ENCODE results near the gene ENC1. TPM values are rescaled to one million over a fixed set of nuclear protein-coding genes. Genes with fewer than 3 reads are reported as not detected.

Gene ENC1
- total RNA-seq, 1 donor from 2014 or later = 3.8 TPM

GRCh38 chr5:74669821-74670220 lies 29.3 kb upstream of the ENC1 start:
- DNase-seq = no peak
- intact Hi-C loops (cut with micrococcal nuclease) = no loop called here
- H3K9me3 ChIP-seq (replicated peaks) = no peaks in the 10 kb centered on the region

GRCh38 chr5:74667396-74667795 lies 26.9 kb upstream of the ENC1 start:
- Histone ChIP-seq H3K27ac (replicated peaks) (no peak overlapping the region), H3K4me3 (no peak overlapping the region), H3K9me3 (replicated peaks) (no peaks in the 10 kb centered on the region), H3K27me3 (ENCODE audit: low read depth) (no peaks in the 10 kb centered on the region), H3K36me3 (no peaks in the 10 kb centered on the region), H3K4me1 (peaks cover 13% of the 10 kb centered on the region)
- intact Hi-C loops (cut with micrococcal nuclease) = no loop called here
- no peak for DNase-seq
- no peak for TF ChIP-seq CTCF (IDR thresholded peaks at IDR 0.05; ENCODE audit: borderline replicate concordance)

More at GRCh38 chr5:74669821-74670220, 29.3 kb upstream of the ENC1 start:
- Histone ChIP-seq H3K36me3 (no peaks in the 10 kb centered on the region), H3K4me1 (peaks cover 23% of the 10 kb centered on the region), H3K27ac (replicated peaks) (no peak overlapping the region), H3K4me3 (no peak overlapping the region), H3K27me3 (ENCODE audit: low read depth) (no peaks in the 10 kb centered on the region)
- no peak for TF ChIP-seq CTCF (IDR thresholded peaks at IDR 0.05; ENCODE audit: borderline replicate concordance)

- H3K9me3 ChIP-seq (replicated peaks) = no peaks in the 10 kb centered on the region
- H3K27ac ChIP-seq (replicated peaks) = no peak overlapping the region
- no peaks in the 10 kb centered on the region for H3K36me3 ChIP-seq
- no peak overlapping the region for H3K4me3 ChIP-seq
- H3K27me3 ChIP-seq (ENCODE audit: low read depth) = no peaks in the 10 kb centered on the region
- TF ChIP-seq CTCF (IDR thresholded peaks at IDR 0.05; ENCODE audit: borderline replicate concordance) = no peak
- DNase-seq = no peak
- peaks cover 6% of the 10 kb centered on the region for H3K4me1 ChIP-seq
- intact Hi-C loops (cut with micrococcal nuclease) = no loop called here
These were observed 25.3 kb upstream of the ENC1 start for GRCh38 chr5:74665816-74666215.

- no peaks in the 10 kb centered on the region for H3K27me3 ChIP-seq (ENCODE audit: low read depth)
- no peaks in the 10 kb centered on the region for H3K9me3 ChIP-seq (replicated peaks)
- no peak overlapping the region for H3K27ac ChIP-seq (replicated peaks)
- H3K4me1 ChIP-seq = peaks cover 6% of the 10 kb centered on the region
- H3K36me3 ChIP-seq = no peaks in the 10 kb centered on the region
- no peak for DNase-seq
- no peak overlapping the region for H3K4me3 ChIP-seq
- TF ChIP-seq CTCF (IDR thresholded peaks at IDR 0.05; ENCODE audit: borderline replicate concordance) = no peak
- intact Hi-C loops (cut with micrococcal nuclease) = no loop called here
These were observed 24.7 kb upstream of the ENC1 start for GRCh38 chr5:74665273-74665672.

- no peak overlapping the region for H3K27ac ChIP-seq (replicated peaks)
- intact Hi-C loops (cut with micrococcal nuclease) = no loop called here
- no peaks in the 10 kb centered on the region for H3K27me3 ChIP-seq (ENCODE audit: low read depth)
- H3K4me3 ChIP-seq = no peak overlapping the region
- no peaks in the 10 kb centered on the region for H3K36me3 ChIP-seq
- no peak for DNase-seq
- no peaks in the 10 kb centered on the region for H3K9me3 ChIP-seq (replicated peaks)
- no peak for TF ChIP-seq CTCF (IDR thresholded peaks at IDR 0.05; ENCODE audit: borderline replicate concordance)
- peaks cover 6% of the 10 kb centered on the region for H3K4me1 ChIP-seq
These were observed 24.0 kb upstream of the ENC1 start for GRCh38 chr5:74664551-74664950.

GRCh38 chr5:74660873-74661272 lies 20.3 kb upstream of the ENC1 start:
- Histone ChIP-seq H3K27me3 (ENCODE audit: low read depth) (no peaks in the 10 kb centered on the region), H3K9me3 (replicated peaks) (no peaks in the 10 kb centered on the region), H3K4me1 (peaks cover 14% of the 10 kb centered on the region), H3K27ac (replicated peaks) (no peak overlapping the region), H3K4me3 (no peak overlapping the region), H3K36me3 (no peaks in the 10 kb centered on the region)
- intact Hi-C loops (cut with micrococcal nuclease) = no loop called here
- DNase-seq = no peak
- TF ChIP-seq CTCF (IDR thresholded peaks at IDR 0.05; ENCODE audit: borderline replicate concordance) = no peak
